ENCODE results near the gene ALLC.

Gene ALLC

DNA sequence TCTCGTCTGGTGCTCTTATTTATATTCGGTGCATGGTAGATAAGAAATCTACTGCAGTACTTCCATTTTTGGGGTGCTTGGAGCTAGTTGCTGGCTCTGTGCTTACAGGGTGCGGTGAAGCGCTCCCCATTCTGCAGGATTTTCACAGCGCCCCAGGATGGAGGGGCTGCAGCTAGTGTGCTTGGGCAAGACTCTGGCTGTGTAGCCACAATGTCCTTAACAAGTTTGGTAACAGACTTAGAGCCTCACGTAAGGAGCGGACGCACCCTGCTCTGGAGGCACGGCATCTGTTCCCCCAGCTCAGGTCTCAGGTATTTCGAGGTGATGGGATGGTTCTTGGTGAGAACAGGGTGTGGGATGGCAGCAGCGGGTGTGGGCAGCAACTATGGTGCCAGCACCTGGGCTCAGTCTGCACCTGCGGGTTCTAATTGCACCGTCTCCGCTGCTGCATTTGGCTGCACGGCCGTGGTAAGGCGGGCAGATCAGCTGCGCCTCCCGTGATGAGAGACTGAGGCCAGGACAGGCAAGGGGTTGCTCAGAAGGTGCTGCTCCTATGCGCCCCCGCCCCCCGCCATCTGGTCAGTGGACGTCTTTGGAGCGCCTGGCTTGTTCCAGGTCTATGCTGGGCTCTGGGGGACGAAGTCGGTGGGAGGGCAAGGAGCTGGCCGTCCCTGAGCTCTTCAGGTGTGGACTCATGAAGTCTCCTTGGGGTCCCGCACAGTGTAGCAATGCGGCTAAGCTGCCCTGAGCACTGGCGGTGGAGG is 20.1 kb upstream of the ALLC start:
- H3K4me1 ChIP-seq (ENCODE audit: control insufficient read depth, insufficient read depth, low read depth, low read length) = no peaks in the 10 kb centered on the region
- DNase-seq = no peak
- no peak overlapping the region for H4K91ac ChIP-seq (ENCODE audit: low read length)
- no peak overlapping the region for H2AFZ ChIP-seq (ENCODE audit: low read depth, low read length)
- peak overlapping the region in 1 of 2 experiments; percentile 23 for H3K18ac ChIP-seq (ENCODE audit: low read depth in 1 of 2, low read length in 2 of 2)
- no peak overlapping the region for H3K9ac ChIP-seq (ENCODE audit: low read length)
- no peak overlapping the region for H2BK15ac ChIP-seq (ENCODE audit: low read depth, poor library complexity, severe bottlenecking)
- H3K27me3 ChIP-seq (ENCODE audit: control insufficient read depth in 1 of 2, insufficient read depth in 1 of 2, low read length in 2 of 2) = peaks cover 4 to 38% of the 10 kb centered on the region in 2 experiments
- H3K4me3 ChIP-seq (ENCODE audit: insufficient read depth in 1 of 2, low read depth in 1 of 2, low read length in 2 of 2) = no peak overlapping the region
- H4K8ac ChIP-seq (ENCODE audit: low read length) = no peak overlapping the region
- no peak overlapping the region for H3K14ac ChIP-seq (ENCODE audit: low read length in 2 of 2)
- whole genome bisulfite sequencing = 92% methylated on average over 30 of the region's 30 CpGs
- no peak overlapping the region for H3K4ac ChIP-seq (ENCODE audit: low read depth in 1 of 2, low read length in 2 of 2)
- H2BK12ac ChIP-seq (ENCODE audit: low read length in 2 of 2) = peak overlapping the region in 1 of 2 experiments; percentile 45
- no peak overlapping the region for H2AK5ac ChIP-seq (ENCODE audit: low read length, severe bottlenecking)
- no peaks in the 10 kb centered on the region for H3K9me3 ChIP-seq (ENCODE audit: control insufficient read depth, low read length)
- no peak overlapping the region for H3K27ac ChIP-seq (ENCODE audit: low read length, poor library complexity, severe bottlenecking)
- no peaks in the 10 kb centered on the region for H3K79me1 ChIP-seq (replicated peaks; ENCODE audit: low read length, poor library complexity, severe bottlenecking)
- H3K23ac ChIP-seq (ENCODE audit: low read length in 2 of 2) = peak overlapping the region in 1 of 2 experiments; percentile 34
- no peak overlapping the region for H2BK5ac ChIP-seq (ENCODE audit: low read depth, low read length, poor library complexity, severe bottlenecking)
- H2BK120ac ChIP-seq (ENCODE audit: low read depth, low read length) = no peak overlapping the region
- no peak overlapping the region for H3K4me2 ChIP-seq (ENCODE audit: low read length, poor library complexity, severe bottlenecking)
- H3K36me3 ChIP-seq (ENCODE audit: control insufficient read depth in 1 of 2, insufficient read depth in 2 of 2, low read depth in 1 of 2, low read length in 2 of 2) = no peaks in the 10 kb centered on the region

DNA sequence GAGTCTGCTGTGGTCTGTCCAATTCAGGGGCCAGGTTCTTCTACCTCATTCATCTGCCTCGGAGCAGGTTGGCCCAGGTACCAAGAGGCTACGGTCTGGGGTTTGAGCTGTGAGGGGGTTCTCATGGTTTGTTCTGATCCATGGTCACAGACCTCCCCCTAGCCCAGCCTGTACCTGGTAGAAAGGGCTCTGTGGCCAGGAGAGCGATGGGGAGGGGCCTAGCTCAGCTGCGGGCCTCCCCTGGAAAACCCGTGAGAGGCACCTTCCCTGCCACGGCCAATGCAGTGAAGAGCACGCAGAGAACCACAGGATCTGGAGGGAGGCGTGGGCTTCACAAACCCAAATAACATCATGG is 19.6 kb upstream of the ALLC start:
- Histone ChIP-seq H2BK120ac (ENCODE audit: low read depth, low read length) (no peak overlapping the region), H3K9me3 (ENCODE audit: control insufficient read depth, low read length) (no peaks in the 10 kb centered on the region), H3K23ac (ENCODE audit: low read length in 2 of 2) (no peak overlapping the region), H3K4me3 (ENCODE audit: insufficient read depth in 1 of 2, low read depth in 1 of 2, low read length in 2 of 2) (no peak overlapping the region), H2BK12ac (ENCODE audit: low read length in 2 of 2) (no peak overlapping the region), H3K4ac (ENCODE audit: low read depth in 1 of 2, low read length in 2 of 2) (no peak overlapping the region), H3K4me2 (ENCODE audit: low read length, poor library complexity, severe bottlenecking) (no peak overlapping the region), H2AK5ac (ENCODE audit: low read length, severe bottlenecking) (no peak overlapping the region), H3K36me3 (ENCODE audit: control insufficient read depth in 1 of 2, insufficient read depth in 2 of 2, low read depth in 1 of 2, low read length in 2 of 2) (no peaks in the 10 kb centered on the region), H3K9ac (ENCODE audit: low read length) (no peak overlapping the region), H3K4me1 (ENCODE audit: control insufficient read depth, insufficient read depth, low read depth, low read length) (no peaks in the 10 kb centered on the region), H2BK15ac (ENCODE audit: low read depth, poor library complexity, severe bottlenecking) (peak overlapping the region; percentile 89), H4K8ac (ENCODE audit: low read length) (no peak overlapping the region), H2AFZ (ENCODE audit: low read depth, low read length) (no peak overlapping the region), H3K79me1 (replicated peaks; ENCODE audit: low read length, poor library complexity, severe bottlenecking) (no peaks in the 10 kb centered on the region), H3K27me3 (ENCODE audit: control insufficient read depth in 1 of 2, insufficient read depth in 1 of 2, low read length in 2 of 2) (peaks cover 4 to 38% of the 10 kb centered on the region in 2 experiments), H3K14ac (ENCODE audit: low read length in 2 of 2) (no peak overlapping the region), H3K18ac (ENCODE audit: low read depth in 1 of 2, low read length in 2 of 2) (no peak overlapping the region), H4K91ac (ENCODE audit: low read length) (no peak overlapping the region), H3K27ac (ENCODE audit: low read length, poor library complexity, severe bottlenecking) (no peak overlapping the region), H2BK5ac (ENCODE audit: low read depth, low read length, poor library complexity, severe bottlenecking) (no peak overlapping the region)
- no peak for DNase-seq
- WGBS = 87% methylated on average over 7 of the region's 8 CpGs

DNA sequence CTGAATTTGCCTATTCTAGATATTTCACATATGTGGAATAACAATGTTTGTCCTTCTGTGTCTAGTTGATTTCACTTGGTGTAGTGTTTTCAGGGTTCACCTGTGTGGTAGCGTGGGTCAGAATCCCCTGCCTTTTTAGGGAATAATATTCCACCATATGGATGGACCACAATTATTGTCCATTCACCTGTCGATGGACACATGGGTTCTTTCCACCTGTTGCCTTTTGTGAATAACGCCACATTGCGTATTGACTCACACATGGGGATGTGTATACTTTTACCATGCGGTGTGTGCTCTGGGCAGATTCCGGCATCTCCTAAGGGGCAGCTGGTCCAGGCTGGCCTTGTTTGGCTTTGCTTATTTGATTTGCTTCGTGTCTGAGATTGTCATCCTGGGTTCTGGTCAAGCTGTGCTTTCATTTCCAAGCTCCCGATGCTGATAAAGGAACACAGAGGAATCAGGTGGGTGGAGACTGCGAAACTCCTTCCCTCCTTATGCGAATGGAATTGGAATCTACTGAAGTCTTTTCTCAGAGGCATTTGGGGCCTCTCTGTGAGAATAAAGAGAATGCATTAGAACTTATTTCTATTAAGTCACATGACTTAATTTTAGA is 18.9 kb upstream of the ALLC start:
- no peak overlapping the region for H4K8ac ChIP-seq (ENCODE audit: low read length)
- H2BK120ac ChIP-seq (ENCODE audit: low read depth, low read length) = no peak overlapping the region
- no peak overlapping the region for H2AFZ ChIP-seq (ENCODE audit: low read depth, low read length)
- H4K91ac ChIP-seq (ENCODE audit: low read length) = no peak overlapping the region
- no peak overlapping the region for H3K4me3 ChIP-seq (ENCODE audit: insufficient read depth in 1 of 2, low read depth in 1 of 2, low read length in 2 of 2)
- no peak overlapping the region for H3K18ac ChIP-seq (ENCODE audit: low read depth in 1 of 2, low read length in 2 of 2)
- no peak overlapping the region for H3K27ac ChIP-seq (ENCODE audit: low read length, poor library complexity, severe bottlenecking)
- no peak overlapping the region for H3K4ac ChIP-seq (ENCODE audit: low read depth in 1 of 2, low read length in 2 of 2)
- H3K9ac ChIP-seq (ENCODE audit: low read length) = no peak overlapping the region
- H3K14ac ChIP-seq (ENCODE audit: low read length in 2 of 2) = no peak overlapping the region
- H2BK15ac ChIP-seq (ENCODE audit: low read depth, poor library complexity, severe bottlenecking) = no peak overlapping the region
- no peak overlapping the region for H2BK12ac ChIP-seq (ENCODE audit: low read length in 2 of 2)
- H3K4me2 ChIP-seq (ENCODE audit: low read length, poor library complexity, severe bottlenecking) = no peak overlapping the region
- no peak overlapping the region for H3K23ac ChIP-seq (ENCODE audit: low read length in 2 of 2)
- no peak overlapping the region for H2BK5ac ChIP-seq (ENCODE audit: low read depth, low read length, poor library complexity, severe bottlenecking)
- 87% methylated on average over 10 of the region's 10 CpGs for WGBS
- H3K36me3 ChIP-seq (ENCODE audit: control insufficient read depth in 1 of 2, insufficient read depth in 2 of 2, low read depth in 1 of 2, low read length in 2 of 2) = no peaks in the 10 kb centered on the region
- no peaks in the 10 kb centered on the region for H3K4me1 ChIP-seq (ENCODE audit: control insufficient read depth, insufficient read depth, low read depth, low read length)
- H2AK5ac ChIP-seq (ENCODE audit: low read length, severe bottlenecking) = no peak overlapping the region
- no peak for DNase-seq
- no peaks in the 10 kb centered on the region for H3K79me1 ChIP-seq (replicated peaks; ENCODE audit: low read length, poor library complexity, severe bottlenecking)
- peaks cover 4 to 32% of the 10 kb centered on the region in 2 experiments for H3K27me3 ChIP-seq (ENCODE audit: control insufficient read depth in 1 of 2, insufficient read depth in 1 of 2, low read length in 2 of 2)
- H3K9me3 ChIP-seq (ENCODE audit: control insufficient read depth, low read length) = no peaks in the 10 kb centered on the region

DNA sequence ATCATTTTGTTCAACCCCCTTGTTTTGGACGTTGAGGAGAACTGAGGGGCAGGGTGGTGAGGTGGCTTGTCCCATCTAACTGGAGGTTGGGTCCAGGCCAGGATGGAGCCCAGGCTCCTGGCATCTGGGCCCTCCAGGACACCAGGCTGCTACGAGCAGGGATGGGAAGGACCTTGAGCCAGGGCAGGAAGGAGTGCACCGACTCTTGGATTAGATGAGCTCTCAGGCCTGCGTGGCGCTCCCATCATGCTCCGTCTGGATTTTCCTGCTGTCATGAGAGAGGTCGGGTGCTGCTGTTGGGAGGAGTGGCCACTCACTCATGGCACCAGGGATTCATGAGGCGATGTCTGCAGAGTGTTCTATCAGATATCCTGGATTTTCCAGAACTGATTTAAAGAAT is 18.3 kb upstream of the ALLC start:
- Histone ChIP-seq H3K79me1 (replicated peaks; ENCODE audit: low read length, poor library complexity, severe bottlenecking) (no peaks in the 10 kb centered on the region), H3K4me3 (ENCODE audit: insufficient read depth in 1 of 2, low read depth in 1 of 2, low read length in 2 of 2) (no peak overlapping the region), H3K4me1 (ENCODE audit: control insufficient read depth, insufficient read depth, low read depth, low read length) (no peaks in the 10 kb centered on the region), H3K18ac (ENCODE audit: low read depth in 1 of 2, low read length in 2 of 2) (no peak overlapping the region), H3K9ac (ENCODE audit: low read length) (no peak overlapping the region), H2BK15ac (ENCODE audit: low read depth, poor library complexity, severe bottlenecking) (no peak overlapping the region), H3K9me3 (ENCODE audit: control insufficient read depth, low read length) (no peaks in the 10 kb centered on the region), H2AK5ac (ENCODE audit: low read length, severe bottlenecking) (no peak overlapping the region), H3K36me3 (ENCODE audit: control insufficient read depth in 1 of 2, insufficient read depth in 2 of 2, low read depth in 1 of 2, low read length in 2 of 2) (no peaks in the 10 kb centered on the region), H3K4me2 (ENCODE audit: low read length, poor library complexity, severe bottlenecking) (no peak overlapping the region), H2BK5ac (ENCODE audit: low read depth, low read length, poor library complexity, severe bottlenecking) (no peak overlapping the region), H3K23ac (ENCODE audit: low read length in 2 of 2) (no peak overlapping the region), H3K27ac (ENCODE audit: low read length, poor library complexity, severe bottlenecking) (no peak overlapping the region), H2BK12ac (ENCODE audit: low read length in 2 of 2) (no peak overlapping the region), H3K14ac (ENCODE audit: low read length in 2 of 2) (no peak overlapping the region), H2BK120ac (ENCODE audit: low read depth, low read length) (no peak overlapping the region), H2AFZ (ENCODE audit: low read depth, low read length) (no peak overlapping the region), H4K8ac (ENCODE audit: low read length) (no peak overlapping the region), H3K4ac (ENCODE audit: low read depth in 1 of 2, low read length in 2 of 2) (no peak overlapping the region), H4K91ac (ENCODE audit: low read length) (no peak overlapping the region), H3K27me3 (ENCODE audit: control insufficient read depth in 1 of 2, insufficient read depth in 1 of 2, low read length in 2 of 2) (peaks cover 4 to 27% of the 10 kb centered on the region in 2 experiments)
- DNase-seq = no peak
- WGBS = 89% methylated on average over 8 of the region's 8 CpGs
